ENCODE results near the gene PTPN18. TPM values are rescaled to one million over a fixed set of nuclear protein-coding genes. Genes with fewer than 3 reads are reported as not detected.

Gene PTPN18
- total and polyA plus RNA-seq, 8 donors = 37.0 to 177 (median 55.5) TPM

- Histone ChIP-seq H3K9me3 (no peaks in the 10 kb centered on the region), H3K27ac (no peak overlapping the region), H3K4me1 (peaks cover under 1 to 24% (median 13%) of the 10 kb centered on the region in 4 donors), H3K36me3 (peaks cover 37 to 54% (median 49%) of the 10 kb centered on the region in 4 donors), H3K27me3 (no peaks in the 10 kb centered on the region), H3K4me3 (no peak overlapping the region)
- intact Hi-C loops (cut with DNase I; ENCODE audit: low total_unique reads) = no loop called here
- TF ChIP-seq EP300 (IDR thresholded peaks at IDR 0.05) (no peak), POLR2AphosphoS5 (IDR thresholded peaks at IDR 0.05) (no peak), POLR2A (IDR thresholded peaks at IDR 0.05) (no peak), CTCF (IDR thresholded peaks at IDR 0.05) (no peak)
- 81 to 88% (median 87%) methylated on average over 3 of the region's 3 CpGs for WGBS, 5 donors
- DNase-seq = no peak
Observed at GRCh38 chr2:130349174-130349573, 6.7 kb upstream of the PTPN18 start.

GRCh38 chr2:130351711-130352110 is 4.1 kb upstream of the PTPN18 start:
- 56 to 100% (median 66%) methylated on average over 1 to 7 of the region's 7 CpGs for WGBS, 5 donors

GRCh38 chr2:130352237-130352636 is 3.6 kb upstream of the PTPN18 start:
- no peak for TF ChIP-seq POLR2AphosphoS5 (IDR thresholded peaks at IDR 0.05)
- TF ChIP-seq EP300 (IDR thresholded peaks at IDR 0.05) = no peak
- no peak for TF ChIP-seq POLR2A (IDR thresholded peaks at IDR 0.05)
- TF ChIP-seq CTCF (IDR thresholded peaks at IDR 0.05) = no peak
- intact Hi-C loops (cut with DNase I; ENCODE audit: low total_unique reads) = no loop called here
- 65 to 74% (median 66%) methylated on average over 7 of the region's 7 CpGs for WGBS, 5 donors
- Histone ChIP-seq H3K27me3 (no peaks in the 10 kb centered on the region), H3K36me3 (peaks cover 8 to 25% (median 19%) of the 10 kb centered on the region in 4 donors), H3K4me3 (no peak overlapping the region), H3K27ac (peak overlapping the region in 1 of 5 donors; percentile 20), H3K4me1 (peaks cover 14 to 42% (median 35%) of the 10 kb centered on the region in 4 donors), H3K9me3 (no peaks in the 10 kb centered on the region)
- DNase-seq = no peak

More at GRCh38 chr2:130351711-130352110, 4.1 kb upstream of the PTPN18 start:
- Histone ChIP-seq H3K36me3 (peaks cover 13 to 30% (median 24%) of the 10 kb centered on the region in 4 donors), H3K27ac (peak overlapping the region in 1 of 5 donors; percentile 20), H3K4me1 (peaks cover 13 to 37% (median 30%) of the 10 kb centered on the region in 4 donors), H3K9me3 (no peaks in the 10 kb centered on the region), H3K4me3 (no peak overlapping the region), H3K27me3 (no peaks in the 10 kb centered on the region)
- no peak for DNase-seq
- intact Hi-C loops (cut with DNase I; ENCODE audit: low total_unique reads) = no loop called here
- TF ChIP-seq CTCF (IDR thresholded peaks at IDR 0.05) = no peak
- TF ChIP-seq POLR2AphosphoS5 (IDR thresholded peaks at IDR 0.05) = no peak
- TF ChIP-seq EP300 (IDR thresholded peaks at IDR 0.05) = no peak
- TF ChIP-seq POLR2A (IDR thresholded peaks at IDR 0.05) = no peak

- peaks cover 14 to 44% (median 35%) of the 10 kb centered on the region in 4 donors for H3K4me1 ChIP-seq
- H3K36me3 ChIP-seq = peaks cover 0 to 12% (median 6%) of the 10 kb centered on the region in 4 donors
- WGBS, 5 donors = 73 to 91% (median 83%) methylated on average over 4 to 7 of the region's 7 CpGs
- no peak for TF ChIP-seq CTCF (IDR thresholded peaks at IDR 0.05)
- no peak for TF ChIP-seq POLR2AphosphoS5 (IDR thresholded peaks at IDR 0.05)
- TF ChIP-seq EP300 (IDR thresholded peaks at IDR 0.05) = no peak
- no peak for TF ChIP-seq POLR2A (IDR thresholded peaks at IDR 0.05)
- H3K4me3 ChIP-seq = no peak overlapping the region
- H3K27ac ChIP-seq = no peak overlapping the region
- no peaks in the 10 kb centered on the region for H3K27me3 ChIP-seq
- intact Hi-C loops (cut with DNase I; ENCODE audit: low total_unique reads) = no loop called here
- no peak for DNase-seq
- no peaks in the 10 kb centered on the region for H3K9me3 ChIP-seq
Observed at GRCh38 chr2:130353291-130354138, 2.3 kb upstream of the PTPN18 start.

Data from stomach (tissue), 9 donors.